Measurements from ENCODE around the gene SLC9A1.

DNA sequence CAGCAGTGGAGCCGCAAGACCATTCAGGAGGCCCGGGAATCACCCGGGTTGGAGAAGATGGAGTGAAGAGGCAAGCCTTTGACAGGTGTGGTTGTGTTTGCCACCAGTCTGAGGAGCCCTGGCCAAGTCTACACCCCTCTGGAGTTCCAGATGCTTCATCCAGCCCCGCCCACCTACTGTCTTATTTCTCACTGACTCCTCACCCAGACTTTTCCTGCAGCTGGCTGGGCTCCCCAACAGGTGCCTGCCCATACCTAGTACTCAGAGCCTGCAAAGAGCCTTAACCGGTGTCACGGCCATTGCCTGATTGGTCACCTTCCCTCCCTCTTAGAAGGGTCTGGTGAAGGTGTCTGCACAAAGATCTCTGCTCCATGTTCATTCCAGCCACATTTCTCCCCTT, 16.0 kb downstream of the SLC9A1 start:
- TF ChIP-seq, protein P1, sequence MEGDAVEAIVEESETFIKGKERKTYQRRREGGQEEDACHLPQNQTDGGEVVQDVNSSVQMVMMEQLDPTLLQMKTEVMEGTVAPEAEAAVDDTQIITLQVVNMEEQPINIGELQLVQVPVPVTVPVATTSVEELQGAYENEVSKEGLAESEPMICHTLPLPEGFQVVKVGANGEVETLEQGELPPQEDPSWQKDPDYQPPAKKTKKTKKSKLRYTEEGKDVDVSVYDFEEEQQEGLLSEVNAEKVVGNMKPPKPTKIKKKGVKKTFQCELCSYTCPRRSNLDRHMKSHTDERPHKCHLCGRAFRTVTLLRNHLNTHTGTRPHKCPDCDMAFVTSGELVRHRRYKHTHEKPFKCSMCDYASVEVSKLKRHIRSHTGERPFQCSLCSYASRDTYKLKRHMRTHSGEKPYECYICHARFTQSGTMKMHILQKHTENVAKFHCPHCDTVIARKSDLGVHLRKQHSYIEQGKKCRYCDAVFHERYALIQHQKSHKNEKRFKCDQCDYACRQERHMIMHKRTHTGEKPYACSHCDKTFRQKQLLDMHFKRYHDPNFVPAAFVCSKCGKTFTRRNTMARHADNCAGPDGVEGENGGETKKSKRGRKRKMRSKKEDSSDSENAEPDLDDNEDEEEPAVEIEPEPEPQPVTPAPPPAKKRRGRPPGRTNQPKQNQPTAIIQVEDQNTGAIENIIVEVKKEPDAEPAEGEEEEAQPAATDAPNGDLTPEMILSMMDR (IDR thresholded peaks at IDR 0.05), result no peak
- TF ChIP-seq POLR2A (IDR thresholded peaks at IDR 0.05) (no peak), POLR2AphosphoS5 (IDR thresholded peaks at IDR 0.05) (no peak), EP300 (IDR thresholded peaks at IDR 0.05) (no peak)

All from upper lobe of left lung (tissue), 4 donors.